Endothelial cell of umbilical vein (primary cell): ENCODE measurements around the gene PIANP. TPM values are rescaled to one million over a fixed set of nuclear protein-coding genes. Genes with fewer than 3 reads are reported as not detected.

ENCODE experiments used
- BruUV-seq: library from RNA; stranded (reverse); fragments of 400-500 nt; replicated peaks from 2 replicates; lab custom pipeline; 2021; lab: Mats Ljungman, UMichigan
- CTCF ChIA-PET: fragments of 300-600, 350-600 bp; sonication (Branson Sonifier 250); formaldehyde crosslinking; loops from one replicate; lab custom pipeline; 2021; ENCODE audit warnings: antibody characterized with exemption, inconsistent platforms; lab: Charles Lee
- POLR2A ChIA-PET: fragments of 300-600, 350-600 bp; sonication (Branson Sonifier 250); formaldehyde crosslinking; loops from one replicate; lab custom pipeline; 2021; ENCODE audit warnings: antibody characterized with exemption, inconsistent platforms; lab: Charles Lee
- DNase-seq: peaks from one replicate; pipeline ENCODE4 v3.0.0-alpha.2; 2011; ENCODE audit warnings: low read depth, low spot score
- FAIRE-seq: peaks from 2 replicates; lab custom pipeline; 2011; peaks lifted over from hg19 to GRCh38; lab: Jason Lieb, UNC
- H2AFZ ChIP-seq: 2 replicates; pipeline ENCODE4 v1.6.0; 2012; ENCODE audit warnings: low read depth, low read length, control low read depth, inconsistent platforms
- H3K27ac ChIP-seq: 2 replicates; pipeline ENCODE4 v1.5.1; 2011; ENCODE audit warnings: low read depth, mild to moderate bottlenecking, control low read depth, low read length, moderate library complexity; ENCODE audit not compliant: insufficient read depth
- H3K27me3 ChIP-seq, 2 experiments: 2 replicates each; pipeline versions ENCODE4 v1.6.0 to v1.6.1; 2011; ENCODE audit warnings: low read length in 2 of 2, mixed read lengths in 1 of 2; ENCODE audit not compliant: control insufficient read depth in 2 of 2, insufficient read depth in 2 of 2
- H3K36me3 ChIP-seq, 2 experiments: 2 replicates in 1 of 2; 3 replicates in 1 of 2; pipeline ENCODE4 v1.5.1; 2011; ENCODE audit warnings: low read length in 2 of 2, mild to moderate bottlenecking in 1 of 2, moderate library complexity in 1 of 2; ENCODE audit not compliant: control insufficient read depth in 2 of 2, insufficient read depth in 2 of 2; ENCODE audit errors: extremely low read depth in 1 of 2
- H3K4me1 ChIP-seq: 3 replicates; pipeline ENCODE4 v1.5.1; 2011; ENCODE audit warnings: mild to moderate bottlenecking, low read length; ENCODE audit not compliant: control insufficient read depth, insufficient read depth; ENCODE audit errors: extremely low read depth
- H3K4me2 ChIP-seq: 2 replicates; pipeline ENCODE4 v1.6.1; 2011; ENCODE audit warnings: low read length, control low read depth, mixed read lengths; ENCODE audit not compliant: insufficient read depth
- H3K4me3 ChIP-seq, 3 experiments: fragments of 200-600 bp in 1 of 3; sonication (generic), shearing (Covaris generic) in 1 of 3; replicated peaks in 1 of 3; 2 replicates each; pipeline ENCODE4 v1.5.1; 2011 to 2016; ENCODE audit warnings: control low read depth in 3 of 3, low read length in 3 of 3, mild to moderate bottlenecking in 2 of 3, inconsistent platforms in 1 of 3, low read depth in 1 of 3, moderate library complexity in 1 of 3; ENCODE audit not compliant: insufficient read depth in 1 of 3
- H3K79me2 ChIP-seq: 2 replicates; pipeline ENCODE4 v1.6.0; 2012; ENCODE audit warnings: low read length, inconsistent platforms; ENCODE audit not compliant: control insufficient read depth, insufficient read depth
- H3K9ac ChIP-seq: replicated peaks from 2 replicates; pipeline ENCODE3; 2011; ENCODE audit warnings: low read length, control low read depth; ENCODE audit not compliant: insufficient read depth; ENCODE audit errors: extremely low read depth
- H3K9me1 ChIP-seq: replicated peaks from 3 replicates; pipeline ENCODE4 v1.6.0; 2011; ENCODE audit warnings: mild to moderate bottlenecking, low read length; ENCODE audit not compliant: control insufficient read depth, insufficient read depth; ENCODE audit errors: extremely low read depth
- H3K9me3 ChIP-seq: replicated peaks from 2 replicates; pipeline ENCODE4 v1.5.1; 2012; ENCODE audit warnings: low read length, inconsistent platforms; ENCODE audit not compliant: control insufficient read depth, insufficient read depth
- H4K20me1 ChIP-seq: replicated peaks from 2 replicates; pipeline ENCODE3; 2011; ENCODE audit warnings: mild to moderate bottlenecking, low read length; ENCODE audit not compliant: control insufficient read depth, insufficient read depth; ENCODE audit errors: extremely low read depth
- EZH2 ChIP-seq: IDR thresholded peaks from 2 replicates; pipeline ENCODE4 v1.6.1; 2012; ENCODE audit warnings: borderline replicate concordance, low read depth, mild to moderate bottlenecking, moderate library complexity, low read length, inconsistent platforms; ENCODE audit not compliant: severe bottlenecking
- FOS ChIP-seq: IDR thresholded peaks from 2 replicates; pipeline ENCODE4 v1.6.1; 2011; ENCODE audit warnings: mild to moderate bottlenecking, low read length, moderate library complexity, borderline replicate concordance; ENCODE audit not compliant: insufficient read depth
- GATA2 ChIP-seq: IDR thresholded peaks from 2 replicates; pipeline ENCODE4 v1.7.0; 2011; ENCODE audit warnings: low read depth, mild to moderate bottlenecking, moderate library complexity, mixed read lengths, low read length; ENCODE audit not compliant: insufficient read length, insufficient read depth
- JUN ChIP-seq: IDR thresholded peaks from 2 replicates; pipeline ENCODE4 v1.6.1; 2011; ENCODE audit warnings: borderline replicate concordance, low read depth; ENCODE audit not compliant: insufficient read length, insufficient read depth
- MYC ChIP-seq: IDR thresholded peaks from one replicate; pipeline ENCODE4 v1.6.1; 2011; ENCODE audit warnings: mild to moderate bottlenecking, low read depth, low read length
- POLR2A ChIP-seq: IDR thresholded peaks from 2 replicates; pipeline ENCODE4 v1.6.1; 2012; ENCODE audit warnings: low read depth, mild to moderate bottlenecking, control low read depth, low read length
- POLR2AphosphoS5 ChIP-seq: IDR thresholded peaks from 2 replicates; pipeline ENCODE4 v1.6.1; 2012; ENCODE audit warnings: low read depth, mild to moderate bottlenecking, control low read depth, low read length, moderate library complexity; ENCODE audit not compliant: insufficient read depth
- dilution Hi-C: fragments of 300-500 bp; cut with MboI; formaldehyde crosslinking; loops from one replicate; pipeline ENCODE4 v1.15.0; 2019; ENCODE audit warnings: low sequenced_read_pairs; ENCODE audit not compliant: extremely low pct_ligation_motif_present
- intact Hi-C: fragments of 100-400 bp; cut with micrococcal nuclease; formaldehyde crosslinking; loops from one replicate; pipeline ENCODE4 v1.10.0; 2022
- polyA plus RNA-seq, 4 experiments: library from polyadenylated mRNA; depleted of rRNA in 3 of 4; stranded (reverse) in 3 of 4; unstranded in 1 of 4; fragments of >200 nt; gene quantifications; 2 replicates each; pipeline versions ENCODE4 v1.2.1 to v1.2.3, GENCODE V29; 2011 to 2012; ENCODE audit warnings: missing spikeins in 1 of 4
- total RNA-seq: library from RNA; stranded (reverse); gene quantifications from 2 replicates; pipeline ENCODE4 v1.2.3, GENCODE V29; 2021
- TF ChIP-seq, protein P1 (sequence below): IDR thresholded peaks from 2 replicates; pipeline ENCODE4 v1.6.1; 2011; ENCODE audit not compliant: insufficient read depth, insufficient read length
- TF ChIP-seq, protein P2 (sequence below), 2 donors: IDR thresholded peaks; 1 replicate in 1 of 2; 2 replicates in 1 of 2; pipeline ENCODE4 v1.5.1; 2011; ENCODE audit warnings: low read length in 2 of 2, mild to moderate bottlenecking in 2 of 2, moderate library complexity in 2 of 2, control low read depth in 1 of 2, inconsistent platforms in 1 of 2, low read depth in 1 of 2; ENCODE audit not compliant: insufficient read depth in 1 of 2; ENCODE audit errors: extremely low read depth in 1 of 2

PIANP gene
- total and polyA plus RNA-seq, 2 donors (not counting 3 experiments of a cell fraction or from before 2014, with no cell fraction given), result 0.10 to 0.55 TPM

GRCh38 chr12:6729186-6729585 is 28.6 kb upstream of the PIANP start:
- Histone ChIP-seq H2AFZ (no peak overlapping the region), H3K9me1 (no peaks in the 10 kb centered on the region), H3K9ac (no peak overlapping the region), H3K27ac (no peak overlapping the region), H3K4me3 (no peak overlapping the region), H3K36me3 (peaks cover 6 to 26% of the 10 kb centered on the region in 2 experiments), H3K27me3 (no peaks in the 10 kb centered on the region), H3K79me2 (peaks cover 2% of the 10 kb centered on the region), H3K9me3 (no peaks in the 10 kb centered on the region), H4K20me1 (no peaks in the 10 kb centered on the region), H3K4me2 (no peak overlapping the region), H3K4me1 (peaks cover 6% of the 10 kb centered on the region)
- DNase-seq (no peak), FAIRE-seq (no peak)
- no TSS peak for BruUV-seq
- CTCF ChIA-PET, result no interaction called here
- dilution Hi-C loops, result no loop called here
- POLR2A ChIA-PET, result no interaction called here
- TF ChIP-seq, protein P1, sequence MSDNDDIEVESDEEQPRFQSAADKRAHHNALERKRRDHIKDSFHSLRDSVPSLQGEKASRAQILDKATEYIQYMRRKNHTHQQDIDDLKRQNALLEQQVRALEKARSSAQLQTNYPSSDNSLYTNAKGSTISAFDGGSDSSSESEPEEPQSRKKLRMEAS, result no peak
- TF ChIP-seq EZH2, result no peak
- TF ChIP-seq JUN, result no peak
- TF ChIP-seq POLR2AphosphoS5, result no peak
- TF ChIP-seq GATA2, result no peak
- TF ChIP-seq MYC, result no peak
- no peak for TF ChIP-seq POLR2A
- intact Hi-C loops, result no loop called here

DNA sequence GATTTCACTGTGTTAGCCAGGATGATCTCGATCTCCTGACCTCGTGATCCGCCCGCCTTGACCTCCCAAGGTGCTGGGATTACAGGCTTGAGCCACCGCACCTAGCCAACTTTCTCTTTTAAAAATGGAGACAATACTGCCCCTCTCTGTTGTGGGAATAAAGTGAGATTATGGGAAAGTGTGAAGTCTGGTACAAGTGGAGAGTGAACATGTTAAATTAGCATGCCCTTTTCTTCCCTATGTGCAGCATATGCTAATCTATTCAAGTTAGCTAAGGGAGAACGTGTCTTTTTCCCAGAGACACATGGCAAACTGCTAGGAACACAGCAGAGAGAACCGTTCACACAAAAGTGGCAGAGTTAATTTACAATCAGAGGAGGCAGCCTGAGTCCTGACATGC is 24.7 kb upstream of the PIANP start:
- Histone ChIP-seq H3K9me1 (no peaks in the 10 kb centered on the region), H3K4me3 (no peak overlapping the region), H3K4me2 (no peak overlapping the region), H3K27me3 (no peaks in the 10 kb centered on the region), H3K79me2 (peaks cover 2% of the 10 kb centered on the region), H3K27ac (no peak overlapping the region), H3K4me1 (peaks cover 11% of the 10 kb centered on the region), H3K36me3 (peaks cover 3 to 16% of the 10 kb centered on the region in 2 experiments), H2AFZ (no peak overlapping the region), H4K20me1 (no peaks in the 10 kb centered on the region), H3K9me3 (no peaks in the 10 kb centered on the region), H3K9ac (no peak overlapping the region)
- CTCF ChIA-PET, result interaction anchor here (1.3 to 2.8 kb wide), 4 partner anchors 8 to 36 kb away, joined by 4 to 15 read pairs (median 12); partner anchors contain the start of genes MLF2 and ZNF384
- no peak for DNase-seq
- intact Hi-C loops, result no loop called here
- dilution Hi-C loops, result no loop called here
- FAIRE-seq, result no peak
- POLR2A ChIA-PET, result interaction anchor here (0.6 kb wide), 1 partner anchor 9 kb away, joined by 3 read pairs; no protein-coding TSS in a partner anchor
- no TSS peak for BruUV-seq
- no peak for TF ChIP-seq EZH2
- TF ChIP-seq, protein P2, sequence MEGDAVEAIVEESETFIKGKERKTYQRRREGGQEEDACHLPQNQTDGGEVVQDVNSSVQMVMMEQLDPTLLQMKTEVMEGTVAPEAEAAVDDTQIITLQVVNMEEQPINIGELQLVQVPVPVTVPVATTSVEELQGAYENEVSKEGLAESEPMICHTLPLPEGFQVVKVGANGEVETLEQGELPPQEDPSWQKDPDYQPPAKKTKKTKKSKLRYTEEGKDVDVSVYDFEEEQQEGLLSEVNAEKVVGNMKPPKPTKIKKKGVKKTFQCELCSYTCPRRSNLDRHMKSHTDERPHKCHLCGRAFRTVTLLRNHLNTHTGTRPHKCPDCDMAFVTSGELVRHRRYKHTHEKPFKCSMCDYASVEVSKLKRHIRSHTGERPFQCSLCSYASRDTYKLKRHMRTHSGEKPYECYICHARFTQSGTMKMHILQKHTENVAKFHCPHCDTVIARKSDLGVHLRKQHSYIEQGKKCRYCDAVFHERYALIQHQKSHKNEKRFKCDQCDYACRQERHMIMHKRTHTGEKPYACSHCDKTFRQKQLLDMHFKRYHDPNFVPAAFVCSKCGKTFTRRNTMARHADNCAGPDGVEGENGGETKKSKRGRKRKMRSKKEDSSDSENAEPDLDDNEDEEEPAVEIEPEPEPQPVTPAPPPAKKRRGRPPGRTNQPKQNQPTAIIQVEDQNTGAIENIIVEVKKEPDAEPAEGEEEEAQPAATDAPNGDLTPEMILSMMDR (IDR thresholded peaks at IDR 0.05; ENCODE audit: extremely low read depth in 1 of 2, insufficient read depth in 1 of 2, low read depth in 1 of 2, low read length in 2 of 2), result no peak
- no peak for TF ChIP-seq MYC
- TF ChIP-seq FOS, result no peak
- TF ChIP-seq POLR2A, result no peak
- TF ChIP-seq POLR2AphosphoS5, result no peak
- TF ChIP-seq GATA2, result no peak
- TF ChIP-seq, protein P1, result no peak
- TF ChIP-seq JUN, result no peak
